ENCODE results near the gene NCAPG2. TPM values are rescaled to one million over a fixed set of nuclear protein-coding genes. Genes with fewer than 3 reads are reported as not detected.

Gene NCAPG2
- total and polyA plus RNA-seq, 4 donors = 2.9 to 9.2 (median 5.4) TPM

DNA sequence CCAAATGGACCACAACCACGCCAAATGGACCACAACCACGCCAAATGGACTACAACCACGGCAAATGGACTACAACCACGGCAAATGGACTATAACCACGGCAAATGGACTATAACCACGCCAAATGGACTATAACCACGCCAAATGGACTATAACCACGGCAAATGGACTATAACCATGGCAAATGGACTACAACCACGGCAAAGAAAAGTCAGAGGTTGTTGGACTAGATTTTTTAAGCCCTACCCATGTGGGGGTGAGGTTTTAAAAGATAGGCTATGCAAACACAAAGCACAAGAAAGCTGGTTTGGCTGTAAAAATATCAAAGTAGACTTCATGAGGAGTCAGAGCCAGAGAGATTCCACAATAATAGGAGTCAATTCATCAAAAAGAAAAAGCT is 55.8 kb downstream of the NCAPG2 start:
- Histone ChIP-seq H3K27ac (ENCODE audit: low read depth in 1 of 2, low read length in 2 of 2) (peak overlapping the region in 1 of 2 donors; percentile 51), H3K4me3 (ENCODE audit: low read length in 2 of 2) (no peak overlapping the region), H3K27me3 (ENCODE audit: control insufficient read depth in 1 of 2, insufficient read depth in 2 of 2, low read length in 1 of 2) (no peaks in the 10 kb centered on the region), H3K9me3 (ENCODE audit: control insufficient read depth, low read length) (no peaks in the 10 kb centered on the region), H3K36me3 (ENCODE audit: control insufficient read depth in 1 of 2, insufficient read depth in 2 of 2, low read length in 1 of 2) (no peaks in the 10 kb centered on the region), H3K4me1 (ENCODE audit: control insufficient read depth in 1 of 2, insufficient read depth in 2 of 2, low read length in 2 of 2) (peaks cover 1 to 3% of the 10 kb centered on the region in 2 donors)
- WGBS, 2 donors = 91 to 92% methylated on average over 9 of the region's 9 CpGs
- ATAC-seq (ENCODE audit: low FRiP score) = no peak
- DNase-seq = no peak
- intact Hi-C loops (cut with DNase I) = no loop called here

DNA sequence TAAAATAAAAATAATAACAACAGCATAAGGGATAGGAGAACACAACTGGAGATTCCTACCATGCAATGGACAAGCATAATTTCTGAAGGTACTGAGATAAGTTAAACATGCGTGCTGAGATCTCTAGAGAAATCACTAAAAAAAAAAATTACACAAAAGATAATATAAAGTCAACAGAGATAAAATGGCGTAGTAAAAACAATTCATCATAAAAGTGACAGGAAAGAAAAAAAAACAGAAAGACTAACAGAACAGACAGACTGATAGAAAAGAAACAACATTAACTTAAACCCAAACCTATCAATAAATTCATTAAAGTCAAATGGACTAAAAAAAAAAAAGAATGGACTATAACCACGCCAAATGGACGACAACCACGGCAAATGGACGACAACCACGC is 56.4 kb downstream of the NCAPG2 start:
- no peaks in the 10 kb centered on the region for H3K9me3 ChIP-seq (ENCODE audit: control insufficient read depth, low read length)
- H3K27ac ChIP-seq (ENCODE audit: low read depth in 1 of 2, low read length in 2 of 2) = no peak overlapping the region
- WGBS, 2 donors = 87 to 92% methylated on average over 7 of the region's 7 CpGs
- ATAC-seq (ENCODE audit: low FRiP score) = no peak
- intact Hi-C loops (cut with DNase I) = no loop called here
- H3K4me3 ChIP-seq (ENCODE audit: low read length in 2 of 2) = no peak overlapping the region
- DNase-seq = no peak
- peaks cover 1 to 3% of the 10 kb centered on the region in 2 donors for H3K4me1 ChIP-seq (ENCODE audit: control insufficient read depth in 1 of 2, insufficient read depth in 2 of 2, low read length in 2 of 2)
- H3K36me3 ChIP-seq (ENCODE audit: control insufficient read depth in 1 of 2, insufficient read depth in 2 of 2, low read length in 1 of 2) = peaks cover 0 to 2% of the 10 kb centered on the region in 2 donors
- no peaks in the 10 kb centered on the region for H3K27me3 ChIP-seq (ENCODE audit: control insufficient read depth in 1 of 2, insufficient read depth in 2 of 2, low read length in 1 of 2)

DNA sequence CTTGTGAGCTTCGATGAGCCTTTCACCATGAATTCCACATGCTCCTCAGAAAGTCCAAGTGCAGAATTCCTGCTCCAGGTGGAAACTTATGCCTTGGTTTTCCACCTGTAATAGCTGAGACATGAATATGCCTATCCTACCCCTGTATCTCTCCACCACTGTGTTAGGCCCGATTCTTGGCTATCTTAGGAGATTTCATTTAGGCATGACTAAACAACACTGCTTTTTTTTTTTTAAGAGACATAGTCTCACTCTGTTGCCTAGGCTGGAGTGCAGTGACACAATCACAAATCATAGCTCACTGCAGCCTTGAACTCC is 57.2 kb downstream of the NCAPG2 start:
- H3K27me3 ChIP-seq (ENCODE audit: control insufficient read depth in 1 of 2, insufficient read depth in 2 of 2, low read length in 1 of 2) = no peaks in the 10 kb centered on the region
- H3K9me3 ChIP-seq (ENCODE audit: control insufficient read depth, low read length) = no peaks in the 10 kb centered on the region
- H3K4me3 ChIP-seq (ENCODE audit: low read length in 2 of 2) = no peak overlapping the region
- ATAC-seq (ENCODE audit: low FRiP score) (no peak), DNase-seq (no peak)
- H3K36me3 ChIP-seq (ENCODE audit: control insufficient read depth in 1 of 2, insufficient read depth in 2 of 2, low read length in 1 of 2) = peaks cover 0 to 2% of the 10 kb centered on the region in 2 donors
- WGBS, 2 donors = 83 to 88% methylated on average over 2 of the region's 2 CpGs
- intact Hi-C loops (cut with DNase I) = no loop called here
- no peak overlapping the region for H3K27ac ChIP-seq (ENCODE audit: low read depth in 1 of 2, low read length in 2 of 2)
- peaks cover 1 to 3% of the 10 kb centered on the region in 2 donors for H3K4me1 ChIP-seq (ENCODE audit: control insufficient read depth in 1 of 2, insufficient read depth in 2 of 2, low read length in 2 of 2)

DNA sequence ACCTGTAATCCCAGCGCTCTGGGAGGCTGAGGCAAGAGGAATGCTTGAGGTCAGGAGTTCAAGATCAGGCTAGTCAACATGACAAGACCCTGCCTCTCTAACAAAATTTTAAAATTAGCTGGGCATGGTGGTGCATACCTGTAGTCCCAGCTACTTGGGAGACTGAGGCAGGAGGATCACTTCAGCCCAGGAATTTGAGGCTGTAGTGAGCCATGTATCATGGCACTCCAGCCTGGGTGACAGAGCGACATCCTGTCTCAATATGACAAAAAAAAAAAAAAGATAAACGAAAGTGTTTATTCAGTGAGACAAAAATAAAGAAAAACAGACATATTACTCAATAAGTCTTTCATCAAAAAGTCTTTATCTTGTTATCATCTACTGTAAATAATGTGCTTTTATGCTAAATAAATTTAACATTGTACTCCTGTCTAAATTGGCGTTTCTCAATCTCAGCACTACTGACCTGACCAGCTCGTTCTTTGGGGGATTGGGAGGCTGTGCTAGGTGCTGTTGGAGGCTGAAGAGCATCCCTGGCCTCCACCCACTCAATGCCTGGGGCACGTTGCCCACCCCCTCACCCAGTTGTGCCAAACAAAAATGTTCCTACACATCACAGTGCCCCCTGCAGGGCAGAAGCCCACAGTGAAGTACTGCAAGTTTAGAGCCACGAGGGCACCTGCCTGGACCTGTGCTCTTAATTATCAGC is 57.7 kb downstream of the NCAPG2 start:
- Histone ChIP-seq H3K27ac (ENCODE audit: low read depth in 1 of 2, low read length in 2 of 2) (no peak overlapping the region), H3K9me3 (ENCODE audit: control insufficient read depth, low read length) (no peaks in the 10 kb centered on the region), H3K27me3 (ENCODE audit: control insufficient read depth in 1 of 2, insufficient read depth in 2 of 2, low read length in 1 of 2) (no peaks in the 10 kb centered on the region), H3K4me3 (ENCODE audit: low read length in 2 of 2) (no peak overlapping the region), H3K36me3 (ENCODE audit: control insufficient read depth in 1 of 2, insufficient read depth in 2 of 2, low read length in 1 of 2) (peaks cover 0 to 2% of the 10 kb centered on the region in 2 donors), H3K4me1 (ENCODE audit: control insufficient read depth in 1 of 2, insufficient read depth in 2 of 2, low read length in 2 of 2) (peaks cover 1 to 3% of the 10 kb centered on the region in 2 donors)
- WGBS, 2 donors = 92% methylated on average over 7 of the region's 7 CpGs
- ATAC-seq (ENCODE audit: low FRiP score) (no peak), DNase-seq (no peak)
- intact Hi-C loops (cut with DNase I) = no loop called here

DNA sequence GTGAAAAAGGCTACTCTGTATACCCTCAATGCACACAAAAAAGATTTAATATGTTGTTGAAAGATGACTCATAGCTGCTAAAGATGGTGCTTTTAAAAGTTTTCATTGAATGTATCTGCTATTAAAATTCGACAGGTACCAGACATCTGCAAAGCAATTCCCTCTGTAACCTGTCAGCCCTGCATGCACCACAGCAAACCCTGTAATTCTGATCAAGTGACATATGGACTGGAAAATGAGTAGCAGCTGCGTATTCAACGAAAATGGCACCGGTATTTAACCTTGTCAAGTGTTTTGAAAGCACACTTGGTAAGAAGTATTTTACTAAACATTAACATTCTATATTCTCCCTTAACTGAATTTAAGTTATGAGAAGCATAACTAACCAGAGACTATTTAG is 58.8 kb downstream of the NCAPG2 start:
- DNase-seq (no peak), ATAC-seq (ENCODE audit: low FRiP score) (no peak)
- Histone ChIP-seq H3K4me3 (ENCODE audit: low read length in 2 of 2) (no peak overlapping the region), H3K27me3 (ENCODE audit: control insufficient read depth in 1 of 2, insufficient read depth in 2 of 2, low read length in 1 of 2) (no peaks in the 10 kb centered on the region), H3K36me3 (ENCODE audit: control insufficient read depth in 1 of 2, insufficient read depth in 2 of 2, low read length in 1 of 2) (peaks cover 0 to 2% of the 10 kb centered on the region in 2 donors), H3K9me3 (ENCODE audit: control insufficient read depth, low read length) (no peaks in the 10 kb centered on the region), H3K4me1 (ENCODE audit: control insufficient read depth in 1 of 2, insufficient read depth in 2 of 2, low read length in 2 of 2) (peaks cover 1 to 3% of the 10 kb centered on the region in 2 donors), H3K27ac (ENCODE audit: low read depth in 1 of 2, low read length in 2 of 2) (no peak overlapping the region)
- intact Hi-C loops (cut with DNase I) = no loop called here
- WGBS, 2 donors = 85 to 90% methylated on average over 4 of the region's 4 CpGs

DNA sequence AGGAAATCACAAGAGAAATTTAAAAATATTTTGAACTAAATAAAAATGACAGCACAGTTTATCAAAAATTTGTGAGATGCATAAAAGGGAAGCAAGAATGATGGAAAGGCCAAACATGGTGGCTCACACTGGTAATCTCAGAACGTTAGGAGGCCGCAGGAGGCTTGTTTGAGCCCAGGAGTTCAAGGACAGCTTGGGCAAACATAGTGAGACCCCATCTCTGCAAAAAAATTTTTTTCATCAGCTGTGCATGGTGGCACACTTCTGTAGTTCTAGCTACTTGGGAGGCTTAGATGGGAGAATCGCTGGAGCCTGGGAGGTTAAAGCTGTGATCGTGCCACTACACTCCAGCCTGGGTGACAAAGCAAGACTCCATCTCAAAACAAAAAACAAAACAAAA is 62.5 kb downstream of the NCAPG2 start:
- Histone ChIP-seq H3K27me3 (ENCODE audit: control insufficient read depth in 1 of 2, insufficient read depth in 2 of 2, low read length in 1 of 2) (no peaks in the 10 kb centered on the region), H3K4me3 (ENCODE audit: low read length in 2 of 2) (no peak overlapping the region), H3K4me1 (ENCODE audit: control insufficient read depth in 1 of 2, insufficient read depth in 2 of 2, low read length in 2 of 2) (no peaks in the 10 kb centered on the region), H3K36me3 (ENCODE audit: control insufficient read depth in 1 of 2, insufficient read depth in 2 of 2, low read length in 1 of 2) (peaks cover 0 to 2% of the 10 kb centered on the region in 2 donors), H3K27ac (ENCODE audit: low read depth in 1 of 2, low read length in 2 of 2) (no peak overlapping the region), H3K9me3 (ENCODE audit: control insufficient read depth, low read length) (no peaks in the 10 kb centered on the region)
- WGBS, 2 donors = 96 to 100% methylated on average over 4 of the region's 4 CpGs
- intact Hi-C loops (cut with DNase I) = no loop called here
- DNase-seq (no peak), ATAC-seq (ENCODE audit: low FRiP score) (no peak)

DNA sequence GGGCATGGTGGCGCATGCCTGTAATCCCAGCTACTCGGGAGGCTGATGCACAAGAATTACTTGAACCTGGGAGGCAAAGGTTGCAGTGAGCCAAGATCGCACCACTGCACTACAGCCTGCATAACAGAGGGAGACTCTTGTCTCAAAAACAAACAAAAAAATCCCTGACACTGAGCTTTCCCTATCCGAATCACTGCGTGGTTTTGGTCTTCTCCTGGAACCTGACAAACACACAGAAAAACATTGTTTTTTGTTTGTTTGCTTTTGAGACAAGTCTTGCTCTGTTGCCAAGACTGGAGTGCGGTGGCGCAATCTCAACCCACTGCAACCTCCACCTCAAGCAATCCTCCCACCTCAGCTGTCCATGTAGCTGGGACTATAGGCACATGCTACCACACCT is 66.6 kb downstream of the NCAPG2 start:
- H3K27me3 ChIP-seq (ENCODE audit: control insufficient read depth in 1 of 2, insufficient read depth in 2 of 2, low read length in 1 of 2) = no peaks in the 10 kb centered on the region
- H3K36me3 ChIP-seq (ENCODE audit: control insufficient read depth in 1 of 2, insufficient read depth in 2 of 2, low read length in 1 of 2) = no peaks in the 10 kb centered on the region
- intact Hi-C loops (cut with DNase I) = no loop called here
- ATAC-seq (ENCODE audit: low FRiP score) (no peak), DNase-seq (no peak)
- no peak overlapping the region for H3K27ac ChIP-seq (ENCODE audit: low read depth in 1 of 2, low read length in 2 of 2)
- no peak overlapping the region for H3K4me3 ChIP-seq (ENCODE audit: low read length in 2 of 2)
- no peaks in the 10 kb centered on the region for H3K9me3 ChIP-seq (ENCODE audit: control insufficient read depth, low read length)
- H3K4me1 ChIP-seq (ENCODE audit: control insufficient read depth in 1 of 2, insufficient read depth in 2 of 2, low read length in 2 of 2) = no peaks in the 10 kb centered on the region
- 91 to 96% methylated on average over 7 of the region's 7 CpGs for WGBS, 2 donors

DNA sequence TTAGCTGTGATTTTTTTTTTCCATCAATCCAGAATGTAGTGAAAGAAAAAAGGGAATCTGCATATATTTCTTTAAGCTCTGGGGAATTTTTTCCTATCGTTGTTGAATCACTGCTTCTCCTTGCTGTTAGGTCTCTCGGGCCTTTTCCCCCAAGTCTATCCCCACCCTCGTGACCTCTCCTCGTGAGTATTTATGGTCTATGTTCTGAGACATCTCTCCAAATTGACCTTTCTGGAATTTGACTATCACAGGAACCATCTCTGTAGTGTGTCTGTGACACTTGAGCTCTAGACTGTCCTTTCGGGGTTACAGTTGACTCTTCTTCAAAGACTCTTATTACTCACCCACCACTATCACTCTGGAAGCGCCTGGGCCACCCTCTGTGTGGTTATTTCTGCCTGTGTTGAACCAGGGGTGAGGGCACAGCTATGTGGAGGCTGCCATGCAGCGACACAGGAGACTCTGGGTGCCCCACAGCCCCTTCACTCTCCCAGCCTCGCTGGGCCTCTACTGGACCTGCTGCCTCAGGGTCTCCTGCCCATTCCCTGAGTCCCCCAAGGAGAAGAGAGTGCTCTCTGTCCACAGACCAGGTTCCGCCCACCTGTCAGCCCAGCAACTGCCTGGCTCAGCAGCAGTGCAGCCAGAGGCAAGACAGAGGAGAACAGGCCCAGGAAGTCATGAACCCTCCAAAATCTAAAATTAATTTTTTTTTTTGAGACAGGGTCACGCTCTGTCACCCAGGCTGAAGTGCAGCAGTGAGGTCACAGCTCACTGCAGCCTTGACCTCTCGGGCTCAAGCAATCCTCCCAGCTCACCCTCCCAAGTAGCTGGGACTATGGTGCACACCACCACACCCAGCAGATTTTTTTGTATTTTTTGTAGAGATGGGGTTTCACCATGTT is 71.3 kb downstream of the NCAPG2 start:
- no peak overlapping the region for H3K27ac ChIP-seq (ENCODE audit: low read depth in 1 of 2, low read length in 2 of 2)
- no peaks in the 10 kb centered on the region for H3K9me3 ChIP-seq (ENCODE audit: control insufficient read depth, low read length)
- H3K4me1 ChIP-seq (ENCODE audit: control insufficient read depth in 1 of 2, insufficient read depth in 2 of 2, low read length in 2 of 2) = no peaks in the 10 kb centered on the region
- no peak for DNase-seq
- no peaks in the 10 kb centered on the region for H3K36me3 ChIP-seq (ENCODE audit: control insufficient read depth in 1 of 2, insufficient read depth in 2 of 2, low read length in 1 of 2)
- H3K4me3 ChIP-seq (ENCODE audit: low read length in 2 of 2) = no peak overlapping the region
- H3K27me3 ChIP-seq (ENCODE audit: control insufficient read depth in 1 of 2, insufficient read depth in 2 of 2, low read length in 1 of 2) = no peaks in the 10 kb centered on the region
- ATAC-seq (ENCODE audit: low FRiP score) = no peak
- WGBS, 2 donors = 90 to 95% methylated on average over 11 of the region's 11 CpGs
- intact Hi-C loops (cut with DNase I) = no loop called here

Data from aorta (tissue), 5 donors.